ENCODE results near the gene ASB8.
"Not testable (repeated sequence)": the region's sequence is repeated elsewhere in the genome, so short reads cannot be mapped to it uniquely, and the experiment has no call there.

ASB8 gene

DNA sequence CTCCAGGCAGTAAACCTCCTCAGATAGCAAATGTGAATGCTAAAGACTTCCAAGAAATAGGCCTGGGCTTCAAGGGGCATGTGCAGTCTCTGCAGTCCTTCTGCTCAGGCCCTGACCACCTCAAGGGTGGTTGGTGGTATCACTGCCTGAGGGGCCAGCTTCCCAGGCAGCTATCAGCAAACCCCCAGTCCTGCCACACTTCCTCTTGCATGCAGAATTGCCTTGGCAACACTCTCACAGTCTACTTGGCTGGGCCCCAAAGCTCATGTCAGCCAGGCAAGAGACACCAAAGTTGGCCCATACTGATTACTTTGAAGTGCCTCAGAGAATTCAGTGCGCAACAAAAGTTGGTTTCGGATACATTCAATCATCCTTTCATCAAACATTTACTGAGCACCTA, 3.5 kb upstream of the ASB8 start:
- no peaks in the 10 kb centered on the region for H3K36me3 ChIP-seq (replicated peaks)
- DNase-seq = no peak
- H3K27me3 ChIP-seq (replicated peaks) = no peaks in the 10 kb centered on the region
- no peak for TF ChIP-seq CTCF (IDR thresholded peaks at IDR 0.05; ENCODE audit: low read depth, low read length, missing control alignments)
- no peak overlapping the region for H3K27ac ChIP-seq
- H3K4me3 ChIP-seq (ENCODE audit: low read depth, low read length) = no peak overlapping the region
- in situ Hi-C loops (cut with HindIII; ENCODE audit: low pct_ligation_motif_present, low sequenced_read_pairs) = no loop called here

- H3K4me3 ChIP-seq (ENCODE audit: low read depth, low read length) = no peak overlapping the region
These were observed 2.7 kb upstream of the ASB8 start for GRCh38 chr12:48160046-48160445.

GRCh38 chr12:48157889-48158370, 615 bp upstream of the ASB8 start:
- Histone ChIP-seq H3K27me3 (replicated peaks) (no peaks in the 10 kb centered on the region), H3K27ac (peak overlapping the region; percentile 20), H3K4me3 (ENCODE audit: low read depth, low read length) (peak overlapping the region; percentile 99), H3K36me3 (replicated peaks) (peaks cover 3% of the 10 kb centered on the region)
- in situ Hi-C loops (cut with HindIII; ENCODE audit: low pct_ligation_motif_present, low sequenced_read_pairs) = no loop called here
- no peak for TF ChIP-seq CTCF (IDR thresholded peaks at IDR 0.05; ENCODE audit: low read depth, low read length, missing control alignments)
- DNase-seq = no peak

More at GRCh38 chr12:48160046-48160445, 2.7 kb upstream of the ASB8 start:
- no peaks in the 10 kb centered on the region for H3K36me3 ChIP-seq (replicated peaks)
- TF ChIP-seq CTCF (IDR thresholded peaks at IDR 0.05; ENCODE audit: low read depth, low read length, missing control alignments) = no peak
- no peak for DNase-seq
- H3K27ac ChIP-seq = no peak overlapping the region
- in situ Hi-C loops (cut with HindIII; ENCODE audit: low pct_ligation_motif_present, low sequenced_read_pairs) = no loop called here
- no peaks in the 10 kb centered on the region for H3K27me3 ChIP-seq (replicated peaks)

DNA sequence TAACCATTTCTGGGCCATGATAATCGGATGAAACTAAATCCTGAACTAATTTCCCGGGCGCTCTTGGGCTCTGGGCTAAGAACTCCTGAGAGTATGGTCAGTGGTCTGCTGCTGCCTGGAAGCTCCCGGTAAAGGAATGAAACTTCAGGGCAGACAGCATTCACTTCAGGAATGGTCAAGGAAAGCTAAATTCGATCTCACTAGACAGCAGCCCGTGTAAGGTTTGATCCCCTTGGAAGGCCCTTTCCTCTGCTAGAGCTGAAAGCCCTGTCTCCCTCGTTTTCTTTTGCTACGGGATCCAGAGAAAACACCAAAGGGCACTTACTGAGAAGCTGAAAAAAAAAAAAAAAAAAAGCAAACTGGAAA, 680 bp downstream of the ASB8 start:
- in situ Hi-C loops (cut with HindIII; ENCODE audit: low pct_ligation_motif_present, low sequenced_read_pairs) = no loop called here
- Histone ChIP-seq H3K27ac (no peak overlapping the region), H3K27me3 (replicated peaks) (no peaks in the 10 kb centered on the region), H3K36me3 (replicated peaks) (peaks cover 4% of the 10 kb centered on the region), H3K4me3 (ENCODE audit: low read depth, low read length) (peak overlapping the region; percentile 99)
- DNase-seq = no peak
- TF ChIP-seq CTCF (IDR thresholded peaks at IDR 0.05; ENCODE audit: low read depth, low read length, missing control alignments) = no peak

- H3K4me3 ChIP-seq (ENCODE audit: low read depth, low read length); H3K27me3 ChIP-seq (replicated peaks); in situ Hi-C loops (cut with HindIII; ENCODE audit: low pct_ligation_motif_present, low sequenced_read_pairs); H3K27ac ChIP-seq; DNase-seq: not testable (repeated sequence)
- H3K36me3 ChIP-seq (replicated peaks) = peaks cover 12% of the 10 kb centered on the region
These were observed 1.5 kb downstream of the ASB8 start for GRCh38 chr12:48155786-48156185.

DNA sequence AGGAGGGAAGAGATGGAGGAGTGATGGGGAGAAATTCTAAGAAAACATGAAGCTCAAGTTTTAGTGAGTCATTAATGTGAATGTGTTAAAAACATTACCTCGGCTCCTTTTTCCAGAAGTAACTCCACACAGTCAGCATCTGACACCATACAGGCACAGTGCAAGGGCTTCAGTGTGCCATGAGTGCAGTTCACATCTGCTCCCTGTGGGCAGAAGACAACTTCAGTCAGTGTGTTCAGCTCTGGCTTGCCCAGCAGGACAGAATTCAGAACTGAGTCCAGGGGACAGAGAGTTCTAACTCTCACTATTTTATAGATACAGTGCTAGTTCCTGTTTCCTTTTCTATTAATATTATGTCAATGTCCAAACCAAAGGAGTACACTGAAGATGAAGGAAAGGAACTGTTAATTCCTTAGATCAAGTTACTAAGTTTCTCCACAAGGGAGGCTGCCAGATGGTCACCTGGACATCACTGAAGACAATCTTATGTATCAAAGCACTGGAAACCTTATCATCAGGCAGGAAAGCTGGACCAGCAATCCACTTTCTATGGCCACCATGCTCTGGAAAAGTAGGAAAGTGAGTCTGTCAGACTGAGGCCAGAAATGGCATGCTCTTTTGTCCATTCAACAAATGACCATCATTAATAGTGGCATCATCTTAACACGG, 6.1 kb downstream of the ASB8 start:
- in situ Hi-C loops (cut with HindIII; ENCODE audit: low pct_ligation_motif_present, low sequenced_read_pairs) = no loop called here
- TF ChIP-seq CTCF (IDR thresholded peaks at IDR 0.05; ENCODE audit: low read depth, low read length, missing control alignments) = no peak
- Histone ChIP-seq H3K4me3 (ENCODE audit: low read depth, low read length) (no peak overlapping the region), H3K27me3 (replicated peaks) (no peaks in the 10 kb centered on the region), H3K27ac (no peak overlapping the region), H3K36me3 (replicated peaks) (peaks cover 46% of the 10 kb centered on the region)
- no peak for DNase-seq

Measured in brain microvascular endothelial cell (primary cell).